NCI-H510A (cell line): ENCODE data around the gene WDR7.
A peak's percentile ranks its signal among the peaks of the same experiment; 100 is the strongest.

Experiments used
- DNase-seq: peaks from one replicate; lab custom pipeline; 2025; lab: John Stamatoyannopoulos, UW

WDR7 gene

DNA sequence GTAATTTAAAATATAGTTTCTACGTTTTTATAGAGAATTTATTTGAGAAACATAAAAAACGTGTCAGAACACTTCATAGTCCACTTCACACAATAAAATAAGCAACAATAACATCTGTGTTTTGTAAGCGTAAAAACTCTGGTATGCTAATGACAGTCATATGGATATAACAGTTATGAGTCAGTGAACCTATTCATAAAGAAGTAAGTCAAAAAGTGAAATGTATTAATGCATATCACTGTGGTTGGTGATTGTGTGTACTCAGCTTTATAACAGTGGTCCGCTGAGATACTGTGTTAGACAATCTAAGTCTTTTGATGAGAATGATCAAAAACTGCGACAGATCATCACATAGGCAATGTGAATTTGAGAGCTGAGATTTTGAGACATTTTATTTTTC lies 153.2 kb downstream of the WDR7 start:
- DNase-seq = no peak

DNA sequence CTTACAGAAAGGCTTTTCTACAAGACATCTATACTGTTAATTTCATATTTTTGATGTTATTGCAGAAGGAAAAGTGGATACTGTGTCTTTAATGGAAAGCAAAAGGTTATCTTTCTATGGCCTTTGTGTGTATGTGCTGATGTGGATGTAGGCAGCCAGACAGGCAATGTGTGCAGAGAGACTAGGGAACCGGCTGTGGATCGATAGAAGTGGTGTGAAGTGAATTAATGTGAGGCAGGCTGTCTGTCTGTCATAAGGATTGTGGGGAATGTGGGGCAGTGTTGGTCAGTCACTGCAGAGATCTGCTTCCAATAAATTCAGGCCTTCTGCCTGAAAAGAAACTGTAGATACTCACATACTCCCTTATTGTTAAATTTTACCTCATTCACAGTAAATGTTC lies 156.7 kb downstream of the WDR7 start:
- DNase-seq = no peak

DNA sequence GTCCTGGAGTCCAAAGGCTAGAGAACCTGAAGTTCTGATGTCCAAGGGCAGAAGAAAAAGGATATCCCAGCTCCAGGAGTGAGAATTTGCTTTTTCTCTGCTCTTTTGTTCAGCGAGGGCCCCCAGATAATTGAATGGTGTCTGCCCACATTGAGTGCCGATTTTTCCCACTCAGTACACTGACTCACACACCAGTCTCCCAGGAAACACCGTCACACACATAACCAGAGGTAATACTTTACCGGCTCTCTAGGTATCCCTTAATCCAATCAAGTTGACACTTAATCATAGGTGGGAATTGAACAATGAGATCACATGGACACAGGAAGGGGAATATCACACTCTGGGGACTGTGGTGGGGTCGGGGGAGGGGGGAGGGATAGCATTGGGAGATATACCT lies 161.5 kb downstream of the WDR7 start:
- no peak for DNase-seq

DNA sequence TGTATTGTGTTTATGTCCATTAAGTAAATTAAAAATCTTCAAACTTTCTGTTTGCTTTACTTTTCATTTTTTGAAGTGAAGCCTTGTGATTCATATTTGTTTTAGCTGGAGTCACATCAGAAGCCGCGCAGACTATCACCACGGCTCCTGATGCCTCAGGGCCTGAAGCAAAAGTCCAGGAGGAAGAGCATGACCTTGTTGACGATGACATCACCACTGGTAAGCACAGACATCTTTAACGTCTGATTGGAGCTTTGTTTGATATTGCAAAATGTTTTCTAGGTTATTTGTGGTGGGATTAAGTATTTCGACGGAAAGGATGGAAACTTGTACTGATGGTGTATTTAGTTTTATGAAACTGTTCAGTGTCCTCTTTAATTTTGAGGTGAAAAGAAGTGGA lies 164.8 kb downstream of the WDR7 start:
- DNase-seq = no peak

DNA sequence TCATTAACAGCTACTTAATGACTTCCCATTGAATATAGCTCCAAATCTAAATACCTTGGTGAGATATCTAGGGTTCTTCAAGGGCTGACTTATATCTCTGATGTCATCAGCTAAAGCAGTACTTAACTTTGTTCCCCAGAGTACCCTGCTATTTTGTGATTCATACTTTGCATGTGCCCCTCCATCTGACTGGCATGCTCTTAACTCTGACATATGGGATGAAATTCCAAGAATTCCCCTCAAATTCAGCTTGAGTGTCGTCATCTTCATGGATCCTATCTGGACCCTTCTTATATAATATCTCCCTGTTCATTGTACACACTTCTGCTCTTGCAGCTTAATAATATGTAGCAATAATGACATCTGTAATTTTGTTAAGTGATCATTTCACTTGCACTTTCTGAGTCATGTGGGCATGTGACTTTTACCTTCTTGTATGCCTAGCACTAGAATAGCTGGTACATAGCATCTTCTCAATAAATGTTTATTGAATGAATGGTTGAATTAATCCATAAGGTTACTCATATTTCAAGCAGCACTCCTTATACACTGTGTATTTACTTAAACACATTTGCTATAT lies 172.9 kb downstream of the WDR7 start:
- no peak for DNase-seq

DNA sequence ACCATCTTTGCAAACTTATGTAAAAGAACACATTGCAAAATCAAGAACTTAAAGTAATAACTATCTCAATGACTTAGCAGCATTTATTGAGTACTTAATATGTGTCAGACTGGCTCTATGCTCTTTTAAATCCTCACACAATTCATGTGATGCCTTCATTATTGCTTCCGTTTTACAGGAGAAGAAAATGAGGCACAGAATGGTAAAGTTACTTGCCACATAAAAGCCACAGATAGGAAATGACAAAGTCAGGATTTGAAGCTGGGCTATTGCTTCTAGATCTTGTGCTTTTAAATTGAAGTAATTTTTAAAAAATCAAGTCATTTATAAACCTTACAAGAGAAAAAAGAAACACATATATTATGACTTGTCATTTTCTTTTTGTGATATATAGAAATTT lies 174.2 kb downstream of the WDR7 start:
- DNase-seq = no peak

DNA sequence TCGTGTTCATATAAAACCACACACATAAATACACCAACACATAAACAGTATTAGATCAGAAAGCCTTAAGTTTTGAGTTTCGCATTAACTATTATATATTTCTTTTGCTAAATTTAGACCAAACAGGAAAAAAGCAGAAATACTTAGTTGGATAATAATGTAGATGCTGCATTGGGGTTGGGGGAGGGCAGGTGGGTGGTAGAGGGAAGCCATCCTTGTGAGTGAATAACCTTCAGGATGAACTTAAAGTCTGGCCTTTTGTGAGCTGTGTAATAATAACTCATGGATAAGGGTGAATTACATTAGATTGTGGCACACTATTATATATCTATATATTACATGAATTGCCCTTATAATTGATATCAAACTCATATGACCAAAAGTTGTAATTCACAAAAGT lies 174.7 kb downstream of the WDR7 start:
- no peak for DNase-seq

DNA sequence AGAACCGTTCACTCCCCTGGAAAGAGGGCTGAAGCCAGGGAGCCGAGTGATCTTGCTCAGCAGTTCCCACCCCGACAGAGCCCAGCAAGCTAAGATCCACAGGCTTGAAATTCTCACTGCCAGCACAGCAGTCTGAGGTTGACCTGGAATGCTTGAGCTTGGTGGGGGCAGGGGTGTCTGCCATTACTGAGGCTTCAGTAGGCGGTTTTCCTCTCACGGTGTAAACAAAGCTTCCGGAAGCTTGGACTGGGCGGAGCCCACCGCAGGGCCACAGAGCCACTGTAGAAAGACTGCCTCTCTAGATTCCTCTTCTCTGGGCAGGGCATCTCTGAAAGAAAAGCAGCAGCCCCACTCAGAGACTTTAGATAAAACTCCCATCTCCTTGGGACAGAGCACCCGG lies 180.8 kb downstream of the WDR7 start:
- no peak for DNase-seq

DNA sequence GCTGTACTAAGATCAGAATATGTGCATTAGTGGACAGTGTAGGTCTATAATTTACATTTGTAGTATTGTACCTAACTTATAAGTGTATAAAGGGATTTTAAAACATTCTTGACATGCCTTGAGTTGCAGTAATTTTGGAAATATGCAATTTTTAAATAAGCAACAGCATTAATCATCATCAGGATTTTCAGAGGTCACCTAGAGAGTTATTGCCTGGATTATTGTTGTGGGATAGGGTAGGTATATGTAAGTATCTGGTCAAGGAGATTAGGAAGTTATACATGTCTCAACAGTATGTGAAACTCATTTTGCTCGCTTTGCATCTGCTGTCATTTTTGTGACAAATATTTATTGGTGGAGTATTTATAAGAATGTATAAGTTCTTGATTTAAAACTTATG lies 184.2 kb downstream of the WDR7 start:
- no peak for DNase-seq

DNA sequence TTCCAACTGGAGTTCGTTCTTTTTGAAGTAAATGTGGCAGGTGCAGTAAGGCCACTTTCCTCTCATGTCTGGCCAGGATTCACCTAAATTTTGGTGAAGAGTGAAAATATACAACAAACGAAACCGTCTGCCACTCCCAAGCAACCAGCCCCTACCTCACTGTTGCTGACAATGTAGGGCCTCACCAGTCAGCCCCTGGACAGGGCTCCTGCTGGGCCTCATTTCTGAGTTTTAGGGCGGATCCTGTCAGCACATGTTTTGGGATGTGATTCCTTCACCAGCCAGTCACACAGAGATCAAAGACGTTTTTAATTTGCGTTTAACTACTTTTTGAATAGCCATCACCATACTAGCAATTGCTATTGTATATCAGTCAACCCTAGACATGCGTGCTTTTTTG lies 185.0 kb downstream of the WDR7 start:
- DNase-seq = no peak

DNA sequence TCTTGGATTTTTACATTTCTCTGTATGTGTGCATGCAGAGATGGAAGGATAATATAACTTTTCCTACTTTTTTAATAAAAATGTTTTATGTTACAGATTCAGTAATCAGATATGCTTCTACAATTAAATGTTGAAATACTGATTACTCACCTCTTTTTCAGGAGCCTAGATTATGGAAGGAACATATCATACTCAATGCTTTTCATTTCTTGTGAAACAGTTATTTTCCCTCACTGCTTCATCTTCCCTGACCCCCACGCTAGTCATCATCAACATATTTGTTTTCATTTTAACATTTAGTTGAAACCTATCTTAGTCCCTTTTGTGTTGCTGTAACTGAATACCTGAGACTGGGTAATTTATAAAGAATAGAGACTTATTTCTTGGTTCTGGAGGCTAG lies 190.7 kb downstream of the WDR7 start:
- DNase-seq = no peak

DNA sequence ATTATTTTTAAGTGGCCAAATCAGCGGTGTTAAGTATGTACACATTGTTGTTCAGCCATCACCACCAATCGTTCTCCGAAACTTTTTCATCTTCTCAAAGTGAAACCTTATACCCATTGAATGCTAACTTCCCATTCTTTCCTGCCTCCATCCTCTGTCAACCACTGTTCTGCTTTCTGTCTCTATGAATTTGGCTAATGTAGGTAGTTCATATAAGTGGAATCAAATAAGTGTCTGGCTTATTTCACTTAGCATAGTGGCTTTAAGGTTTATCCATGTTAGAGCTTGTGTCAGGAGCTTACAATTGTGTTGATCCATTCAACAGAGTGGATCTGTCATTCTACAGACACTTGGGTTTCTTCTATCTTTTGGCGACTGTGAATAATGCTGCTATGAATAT lies 192.1 kb downstream of the WDR7 start:
- DNase-seq = no peak

DNA sequence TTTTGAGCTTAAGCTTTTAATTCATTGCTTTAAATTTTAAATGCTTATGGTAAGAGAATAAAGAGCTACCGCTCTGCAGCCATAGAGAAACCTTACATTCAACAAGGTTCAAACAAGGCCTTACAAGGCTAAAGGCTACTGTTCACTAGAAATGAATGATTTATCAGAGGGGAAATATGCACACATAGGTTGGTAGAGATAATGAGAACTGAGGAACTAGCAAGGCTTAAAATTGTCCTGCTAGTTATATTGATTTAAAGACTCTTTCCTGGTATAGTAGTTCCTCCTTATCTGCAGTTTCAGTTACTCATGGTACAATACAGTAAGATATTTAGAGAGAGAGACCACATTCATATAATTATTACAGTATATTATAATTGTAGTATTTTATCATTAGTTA lies 193.4 kb downstream of the WDR7 start:
- no peak for DNase-seq

DNA sequence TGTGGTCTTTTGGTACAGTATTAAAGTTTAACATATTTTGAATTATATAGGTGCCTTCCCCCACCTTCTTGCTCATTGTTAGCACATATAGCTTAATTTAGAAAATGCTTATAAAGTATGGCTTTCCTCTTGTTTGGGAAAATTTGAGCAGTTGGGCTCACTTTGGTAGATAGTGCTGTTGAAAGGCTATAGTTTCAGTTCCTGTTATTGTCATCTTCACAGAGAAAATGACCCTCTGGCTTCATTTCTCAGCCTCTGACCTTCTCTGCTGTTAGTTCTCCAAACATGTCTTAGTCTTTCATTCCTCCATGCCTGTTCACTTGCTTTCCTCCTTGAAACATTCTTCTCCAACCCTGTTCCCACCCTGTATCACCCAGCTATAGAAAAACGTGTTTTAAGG lies 200.6 kb downstream of the WDR7 start:
- DNase-seq = no peak

DNA sequence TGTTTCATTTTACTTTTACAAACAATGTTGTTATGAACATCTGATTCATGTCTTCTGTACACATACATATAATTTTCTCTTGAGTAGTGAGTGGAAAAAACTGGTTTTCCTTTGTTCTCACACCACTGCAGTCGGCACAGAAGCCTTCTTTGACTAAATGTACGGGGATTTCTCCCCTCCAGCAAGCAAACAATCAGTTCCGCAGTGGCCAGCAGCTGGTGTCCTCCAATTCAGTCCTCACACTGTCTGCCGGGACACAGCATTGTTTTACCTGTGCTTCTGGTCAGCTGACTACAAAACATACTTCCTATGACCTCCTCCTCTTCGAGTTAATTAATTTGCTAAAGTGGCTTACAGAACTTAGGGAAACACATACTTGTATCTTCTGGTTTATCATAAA lies 202.8 kb downstream of the WDR7 start:
- DNase-seq = no peak

DNA sequence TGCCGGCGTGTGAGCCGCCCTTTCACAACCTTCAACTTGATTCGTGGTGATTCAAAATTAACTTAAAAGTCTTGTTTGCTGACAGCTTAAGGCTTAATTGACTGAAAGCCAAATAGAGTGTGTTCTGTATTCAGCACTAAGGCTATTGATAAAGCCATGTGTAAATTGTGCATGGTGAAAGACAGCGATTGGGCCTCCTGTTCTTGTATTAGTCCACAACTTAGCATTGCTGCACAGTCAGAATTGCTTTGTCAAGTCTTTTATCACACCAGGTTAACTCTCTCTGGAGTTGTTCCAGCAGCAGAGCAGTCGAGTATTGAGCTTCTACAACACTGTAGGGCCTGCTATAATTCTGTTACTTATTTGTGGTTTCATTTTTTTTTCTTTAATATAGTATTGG lies 210.1 kb downstream of the WDR7 start:
- DNase-seq = no peak

DNA sequence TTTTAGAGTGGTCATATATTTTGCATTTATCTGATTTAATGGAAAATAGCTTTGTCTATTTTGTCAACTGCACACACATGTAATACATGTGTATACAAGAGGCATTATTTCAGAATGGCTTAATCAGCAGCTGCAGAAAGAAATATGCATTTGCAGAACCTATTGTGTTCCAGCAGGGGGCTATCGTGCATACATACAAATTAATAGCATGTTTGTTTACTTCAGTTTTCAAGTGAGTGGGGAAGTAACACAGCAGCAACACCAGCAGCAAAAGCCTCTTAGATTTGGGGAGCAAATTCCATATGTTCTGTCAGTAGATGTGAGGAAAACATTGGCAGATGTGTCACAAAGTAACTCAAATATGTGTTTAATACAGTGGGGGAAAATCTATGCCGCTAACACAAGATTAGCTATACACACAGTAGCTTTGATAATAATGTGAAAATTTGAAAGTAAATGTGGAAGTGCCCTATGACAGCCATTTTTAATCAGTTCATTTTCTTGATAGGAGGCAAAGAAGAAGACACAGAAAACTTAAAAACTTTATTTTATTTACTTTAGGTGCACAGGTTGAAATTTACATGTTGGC lies 218.1 kb downstream of the WDR7 start:
- peak; percentile 50 for DNase-seq

DNA sequence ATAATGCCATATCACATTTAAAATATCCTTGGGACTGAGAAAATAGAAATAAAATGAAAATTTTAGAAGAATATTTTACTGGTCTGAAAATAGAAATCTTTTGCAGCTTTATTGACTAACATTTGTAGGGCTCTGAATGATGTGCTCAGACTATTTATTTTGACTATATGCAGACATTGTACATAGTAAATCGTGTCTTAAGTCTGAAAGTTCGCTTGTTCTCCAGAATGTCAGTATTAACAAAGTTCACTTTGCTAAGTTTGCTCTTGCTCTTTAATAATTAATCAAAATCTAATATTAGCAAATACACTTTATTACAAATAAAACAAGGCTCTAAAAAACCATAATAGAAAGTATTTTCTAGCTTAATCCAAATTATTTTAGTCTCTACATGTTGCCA lies 219.8 kb downstream of the WDR7 start:
- no peak for DNase-seq

DNA sequence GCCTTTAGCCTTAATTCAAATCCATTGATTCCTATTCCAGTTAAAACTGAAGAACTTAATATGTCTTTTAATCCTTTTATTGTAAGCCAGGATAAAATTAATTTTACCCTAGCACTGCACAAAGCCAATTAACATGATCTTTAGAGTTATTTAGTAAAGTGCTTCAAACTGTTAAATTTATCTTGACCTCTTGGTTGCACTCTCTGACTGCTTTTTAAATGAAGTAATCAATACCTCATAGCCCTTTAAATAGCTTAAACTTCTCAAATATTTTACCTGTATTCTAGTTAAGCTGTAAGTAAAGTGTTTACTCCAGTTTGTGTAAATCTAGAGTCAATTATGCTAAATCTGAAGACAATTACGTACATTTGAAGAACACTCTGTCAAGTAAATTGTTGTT lies 221.0 kb downstream of the WDR7 start:
- DNase-seq = no peak

DNA sequence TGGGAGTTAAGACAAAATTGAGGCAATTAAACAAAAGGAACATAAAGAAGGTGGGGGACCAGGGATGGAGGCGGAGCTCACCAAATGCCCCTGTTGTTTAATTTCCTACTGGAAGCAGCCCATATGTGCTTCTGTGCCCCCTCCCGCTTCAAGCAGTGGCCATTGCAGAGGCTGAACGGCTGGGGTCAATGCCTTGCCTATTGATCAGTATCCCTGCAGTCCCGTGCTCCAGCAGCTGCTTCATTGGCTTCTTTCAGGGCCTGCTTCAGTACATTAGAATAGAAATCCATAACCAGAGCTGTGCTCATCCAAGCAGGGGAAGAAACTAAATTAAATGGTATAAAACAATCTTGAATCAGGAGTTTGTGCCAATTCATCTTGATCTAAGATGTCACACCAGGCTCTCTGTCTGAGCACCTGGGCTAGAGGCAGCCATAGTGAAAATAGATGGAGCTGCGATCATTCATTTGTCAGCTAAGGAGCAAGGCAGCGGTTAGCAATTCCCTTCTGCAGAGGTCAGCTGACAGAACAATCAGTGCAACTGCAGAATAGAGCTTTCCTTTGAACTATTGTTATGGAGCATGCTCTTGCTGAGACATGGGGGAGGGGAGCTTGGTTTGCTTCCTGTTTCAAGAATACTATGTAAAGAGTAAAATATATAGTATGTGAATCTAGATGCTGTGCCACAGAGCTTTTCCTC lies 222.4 kb downstream of the WDR7 start:
- DNase-seq = peak; percentile 50

DNA sequence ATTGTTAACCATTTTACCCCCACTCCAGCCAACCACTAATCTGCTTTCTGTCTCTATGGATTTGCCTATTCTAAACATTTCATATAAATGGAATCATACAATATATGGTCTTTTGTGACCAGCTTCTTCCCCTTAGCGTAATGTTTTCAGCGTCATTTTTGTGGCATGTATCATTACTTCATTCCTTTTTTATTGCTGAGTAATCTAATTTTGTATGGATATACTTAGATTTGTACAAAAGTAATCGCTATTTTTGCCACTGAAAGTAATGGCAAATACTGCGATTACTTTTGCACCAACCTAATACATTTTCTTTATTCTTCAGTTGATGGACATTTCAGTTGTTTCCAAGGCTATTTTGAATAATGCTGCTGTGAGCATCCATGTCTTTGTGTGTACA lies 227.6 kb downstream of the WDR7 start:
- no peak for DNase-seq

DNA sequence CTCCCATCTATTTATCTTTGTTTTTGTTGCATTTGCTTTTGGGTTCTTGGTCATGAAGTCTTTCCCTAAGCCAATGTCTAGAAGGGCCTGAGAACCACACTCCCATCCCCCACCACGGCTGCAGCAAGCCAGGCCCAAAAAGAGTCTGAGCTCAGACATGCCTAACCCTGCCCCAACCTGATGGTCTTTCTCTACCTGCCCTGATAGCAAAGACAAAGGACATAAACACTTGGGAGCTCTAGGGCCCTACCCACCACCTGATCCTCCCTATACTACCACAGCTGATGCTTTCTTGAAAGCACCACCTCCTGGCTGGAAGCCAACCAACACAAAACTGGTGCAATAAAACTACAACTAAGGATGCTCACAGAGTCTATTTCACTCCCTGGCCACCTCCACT lies 233.4 kb downstream of the WDR7 start:
- DNase-seq = peak; percentile 3

DNA sequence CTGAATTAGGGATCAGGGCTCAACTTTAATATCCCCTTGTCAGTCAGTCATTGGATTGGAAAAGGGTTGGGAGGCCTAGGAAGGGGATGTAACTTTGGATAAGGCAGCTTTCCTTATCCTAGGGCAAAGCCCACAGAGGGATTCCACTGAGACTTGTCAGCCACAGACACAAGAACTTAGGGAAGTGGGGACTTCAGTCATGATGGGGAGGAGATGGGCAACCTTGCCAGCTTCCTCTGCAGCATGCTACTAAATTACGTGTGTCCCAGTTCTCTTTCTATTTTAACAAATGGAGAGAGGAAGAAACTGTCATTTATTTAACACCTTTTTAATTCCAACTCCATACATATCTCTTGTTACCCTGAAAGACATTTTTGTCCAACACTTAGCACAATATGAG lies 237.8 kb downstream of the WDR7 start:
- DNase-seq = no peak

DNA sequence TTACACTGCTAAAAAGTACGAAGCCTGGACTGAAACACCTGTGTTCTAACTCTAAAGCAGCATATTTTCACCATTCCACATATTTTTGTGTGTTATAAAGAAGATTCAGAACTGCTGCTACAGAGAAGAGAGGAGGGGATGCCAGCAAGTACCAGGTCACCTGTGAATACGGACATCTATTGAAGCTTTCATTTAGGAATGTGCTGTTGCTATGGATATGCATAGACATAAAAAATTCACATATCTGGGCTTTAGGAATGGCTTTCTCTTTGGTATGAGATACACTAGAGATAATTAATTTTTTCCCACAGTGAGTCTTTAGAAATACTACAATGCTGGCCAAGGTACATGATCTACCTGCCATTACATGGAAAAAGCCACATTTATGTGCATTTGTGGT lies 238.5 kb downstream of the WDR7 start:
- DNase-seq = no peak
